GM18511 (cell line): ENCODE results near the gene DYDC2.
"Not testable (repeated sequence)": the region's sequence is repeated elsewhere in the genome, so short reads cannot be mapped to it uniquely, and the experiment has no call there.

ENCODE experiments used
- ATAC-seq: cut with Tn5 transposase; IDR thresholded peaks from one replicate; pipeline ENCODE4 v1.9.1; 2021; ENCODE audit warnings: mild to moderate bottlenecking, moderate library complexity; ENCODE audit not compliant: unreplicated experiment

Gene DYDC2

GRCh38 chr10:80411681-80412220 is 55.2 kb downstream of the DYDC2 start:
- no peak for ATAC-seq

GRCh38 chr10:80412486-80412885 is 55.9 kb downstream of the DYDC2 start:
- ATAC-seq: no peak

GRCh38 chr10:80413271-80413996 is 56.9 kb downstream of the DYDC2 start:
- no peak for ATAC-seq

GRCh38 chr10:80414142-80414895 is 57.7 kb downstream of the DYDC2 start:
- ATAC-seq: no peak

- no peak for ATAC-seq
Observed at GRCh38 chr10:80415734-80416478, 59.3 kb downstream of the DYDC2 start.

GRCh38 chr10:80416479-80417098 is 60.0 kb downstream of the DYDC2 start:
- ATAC-seq: no peak

GRCh38 chr10:80417256-80417655 is 60.7 kb downstream of the DYDC2 start:
- not testable (repeated sequence) for ATAC-seq
